PC-3 (cell line): Measurements from ENCODE around the gene SDK1. TPM values are rescaled to one million over a fixed set of nuclear protein-coding genes. Genes with fewer than 3 reads are reported as not detected.

Experiments used
- ATAC-seq: fragments of 200-7000 bp; cut with Tn5 transposase; 2 replicates; pipeline ENCODE4 v1.9.1; 2020; ENCODE audit warnings: mild to moderate bottlenecking, moderate library complexity
- BruUV-seq: library from RNA; stranded (reverse); fragments of 400-500 nt; replicated peaks from 2 replicates; lab custom pipeline; 2021; lab: Mats Ljungman, UMichigan
- CTCF ChIA-PET: fragments of 300-600 bp; sonication (Branson Sonifier 250); formaldehyde crosslinking; loops from one replicate; lab custom pipeline; 2022; ENCODE audit warnings: antibody characterized with exemption; lab: Charles Lee
- POLR2A ChIA-PET: fragments of 300-600 bp; sonication (Branson Sonifier 250); formaldehyde crosslinking; loops from one replicate; lab custom pipeline; 2022; ENCODE audit warnings: antibody characterized with exemption; ENCODE audit not compliant: unreplicated experiment; lab: Charles Lee
- DNase-seq: peaks from one replicate; pipeline ENCODE4 v3.0.0-alpha.2; 2015
- H2AFZ ChIP-seq: fragments of 300-600 bp; sonication (generic); 2 replicates; pipeline ENCODE4 v1.6.0; 2016; ENCODE audit warnings: antibody characterized with exemption, low read length
- H3F3A ChIP-seq: fragments of 300-600 bp; sonication (generic); one replicate; pipeline ENCODE4 v1.6.0; 2017; ENCODE audit warnings: antibody characterized with exemption, low read length, control low read depth, mild to moderate bottlenecking; ENCODE audit not compliant: unreplicated experiment
- H3K27ac ChIP-seq: fragments of 300-600 bp; sonication (generic); 2 replicates; pipeline ENCODE4 v1.5.1; 2016; ENCODE audit warnings: mild to moderate bottlenecking, low read length
- H3K27me3 ChIP-seq: fragments of 300-600 bp; sonication (generic); 2 replicates; pipeline ENCODE4 v1.6.1; 2016; ENCODE audit warnings: low read length, mixed read lengths
- H3K36me3 ChIP-seq: fragments of 300-600 bp; sonication (generic); 2 replicates; pipeline ENCODE4 v1.6.1; 2016; ENCODE audit warnings: low read depth, mixed run types, low read length, mixed read lengths
- H3K4me1 ChIP-seq: fragments of 300-600 bp; sonication (generic); 2 replicates; pipeline ENCODE4 v1.5.1; 2016; ENCODE audit warnings: low read length; ENCODE audit not compliant: insufficient read depth
- H3K4me2 ChIP-seq: fragments of 300-600 bp; sonication (generic); 2 replicates; pipeline ENCODE4 v1.6.0; 2016; ENCODE audit warnings: low read length
- H3K4me3 ChIP-seq: fragments of 300-600 bp; sonication (generic); 2 replicates; pipeline ENCODE4 v1.5.1; 2016; ENCODE audit warnings: mild to moderate bottlenecking, low read length, mixed read lengths
- H3K79me2 ChIP-seq: fragments of 300-600 bp; sonication (generic); 2 replicates; pipeline ENCODE4 v1.6.1; 2017; ENCODE audit warnings: low read length, mixed read lengths
- H3K9ac ChIP-seq: fragments of 300-600 bp; sonication (generic); 2 replicates; pipeline ENCODE4 v1.6.0; 2016; ENCODE audit warnings: mild to moderate bottlenecking, low read length
- H3K9me2 ChIP-seq: fragments of 300-600 bp; sonication (generic); replicated peaks from 2 replicates; pipeline ENCODE4 v1.6.1; 2016; ENCODE audit warnings: mixed run types, low read length, mixed read lengths
- H3K9me3 ChIP-seq: fragments of 300-600 bp; sonication (generic); 2 replicates; pipeline ENCODE4 v1.6.1; 2016; ENCODE audit warnings: low read length, mixed read lengths
- H4K20me1 ChIP-seq: fragments of 300-600 bp; sonication (generic); 2 replicates; pipeline ENCODE4 v1.6.1; 2016; ENCODE audit warnings: low read length, mixed read lengths
- EZH2 ChIP-seq: fragments of 300-600 bp; sonication (generic); IDR thresholded peaks from one replicate; pipeline ENCODE4 v1.6.1; 2017; ENCODE audit warnings: antibody characterized with exemption, mild to moderate bottlenecking, low read length; ENCODE audit not compliant: unreplicated experiment
- EZH2phosphoT487 ChIP-seq: fragments of 300-600 bp; sonication (generic); IDR thresholded peaks from 2 replicates; pipeline ENCODE4 v1.6.1; 2018; ENCODE audit warnings: mild to moderate bottlenecking, antibody characterized with exemption, low read length, borderline replicate concordance
- intact Hi-C: fragments of 100-400 bp; cut with micrococcal nuclease; formaldehyde crosslinking; loops from 2 replicates; pipeline ENCODE4 v1.9.0; 2023
- total RNA-seq: library from RNA; depleted of rRNA; stranded (reverse); fragments of >200 nt; gene quantifications from 2 replicates; pipeline ENCODE4 v1.2.3, GENCODE V29; 2014
- TF ChIP-seq, protein P1 (sequence below): fragments of 300-600 bp; sonication (generic); conservative IDR thresholded peaks from 2 replicates; pipeline ENCODE4 v1.5.1; 2017; ENCODE audit warnings: antibody characterized with exemption, low read depth, mild to moderate bottlenecking, low read length

The SDK1 gene
- total RNA-seq, 1 experiment from 2014 or later = 2.8 TPM

GRCh38 chr7:3923307-3923918 is 622.4 kb downstream of the SDK1 start:
- Histone ChIP-seq H3K9me3 (no peaks in the 10 kb centered on the region), H3K4me1 (peaks cover 13% of the 10 kb centered on the region), H3K9ac (no peak overlapping the region), H3K79me2 (no peaks in the 10 kb centered on the region), H3F3A (no peaks in the 10 kb centered on the region), H3K36me3 (no peaks in the 10 kb centered on the region), H3K4me3 (no peak overlapping the region), H3K9me2 (no peaks in the 10 kb centered on the region), H3K27ac (no peak overlapping the region), H4K20me1 (no peaks in the 10 kb centered on the region), H3K4me2 (no peak overlapping the region), H2AFZ (no peak overlapping the region), H3K27me3 (no peaks in the 10 kb centered on the region)
- ChIA-PET CTCF (interaction anchor here (0.7 kb wide), 1 partner anchor 443 kb away, joined by 5 read pairs; no protein-coding TSS in a partner anchor), POLR2A (no interaction called here)
- intact Hi-C loops = no loop called here
- DNase-seq (no peak), ATAC-seq (no peak)
- no TSS peak for BruUV-seq
- TF ChIP-seq, protein P1, sequence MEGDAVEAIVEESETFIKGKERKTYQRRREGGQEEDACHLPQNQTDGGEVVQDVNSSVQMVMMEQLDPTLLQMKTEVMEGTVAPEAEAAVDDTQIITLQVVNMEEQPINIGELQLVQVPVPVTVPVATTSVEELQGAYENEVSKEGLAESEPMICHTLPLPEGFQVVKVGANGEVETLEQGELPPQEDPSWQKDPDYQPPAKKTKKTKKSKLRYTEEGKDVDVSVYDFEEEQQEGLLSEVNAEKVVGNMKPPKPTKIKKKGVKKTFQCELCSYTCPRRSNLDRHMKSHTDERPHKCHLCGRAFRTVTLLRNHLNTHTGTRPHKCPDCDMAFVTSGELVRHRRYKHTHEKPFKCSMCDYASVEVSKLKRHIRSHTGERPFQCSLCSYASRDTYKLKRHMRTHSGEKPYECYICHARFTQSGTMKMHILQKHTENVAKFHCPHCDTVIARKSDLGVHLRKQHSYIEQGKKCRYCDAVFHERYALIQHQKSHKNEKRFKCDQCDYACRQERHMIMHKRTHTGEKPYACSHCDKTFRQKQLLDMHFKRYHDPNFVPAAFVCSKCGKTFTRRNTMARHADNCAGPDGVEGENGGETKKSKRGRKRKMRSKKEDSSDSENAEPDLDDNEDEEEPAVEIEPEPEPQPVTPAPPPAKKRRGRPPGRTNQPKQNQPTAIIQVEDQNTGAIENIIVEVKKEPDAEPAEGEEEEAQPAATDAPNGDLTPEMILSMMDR = no peak
- TF ChIP-seq EZH2 (no peak), EZH2phosphoT487 (no peak)

- Histone ChIP-seq H3F3A (no peaks in the 10 kb centered on the region), H3K4me2 (no peak overlapping the region), H3K9me2 (no peaks in the 10 kb centered on the region), H4K20me1 (no peaks in the 10 kb centered on the region), H3K9me3 (no peaks in the 10 kb centered on the region), H3K36me3 (no peaks in the 10 kb centered on the region), H3K9ac (no peak overlapping the region), H3K79me2 (no peaks in the 10 kb centered on the region), H3K4me1 (peaks cover 13% of the 10 kb centered on the region), H3K4me3 (no peak overlapping the region), H3K27me3 (no peaks in the 10 kb centered on the region), H3K27ac (no peak overlapping the region), H2AFZ (no peak overlapping the region)
- CTCF ChIA-PET = no interaction called here
- no peak for DNase-seq
- intact Hi-C loops = no loop called here
- no peak for ATAC-seq
- no TSS peak for BruUV-seq
- POLR2A ChIA-PET = no interaction called here
- TF ChIP-seq EZH2phosphoT487 (no peak), EZH2 (no peak)
- TF ChIP-seq, protein P1 = no peak
Observed at GRCh38 chr7:3924277-3924676, 623.2 kb downstream of the SDK1 start.

DNA sequence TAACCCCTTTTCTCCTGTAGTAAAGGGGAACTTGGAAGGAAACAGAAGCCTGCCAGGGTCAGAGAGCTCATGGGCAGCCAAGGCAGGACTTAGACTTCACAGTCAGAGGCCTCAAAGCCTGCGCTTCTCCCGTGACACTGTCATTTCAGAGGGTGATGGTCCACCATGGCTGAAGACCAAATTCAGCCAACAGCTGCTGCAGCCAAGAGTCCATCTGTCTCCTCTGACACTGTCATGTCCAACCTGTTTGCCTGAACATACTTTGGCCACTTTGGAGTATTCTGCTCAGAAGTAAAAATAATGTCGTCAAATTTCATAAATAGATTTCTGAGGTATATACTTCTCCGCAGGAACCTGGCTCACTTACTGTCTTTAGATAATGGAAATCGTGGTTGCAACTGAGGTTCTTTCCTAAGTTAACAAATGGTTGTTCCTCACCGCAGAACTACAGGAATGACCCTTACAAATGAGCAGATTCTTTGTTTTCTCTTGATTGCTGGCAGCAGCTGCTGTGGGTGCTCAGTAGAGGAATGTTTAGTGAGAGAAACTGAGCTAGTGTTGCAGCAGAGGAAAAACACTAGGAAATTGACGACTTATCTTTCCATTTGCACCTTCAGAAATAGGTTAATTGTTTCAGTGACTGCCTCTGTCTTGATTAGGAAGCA is 626.5 kb downstream of the SDK1 start:
- no peaks in the 10 kb centered on the region for H3K27me3 ChIP-seq
- H3K9me3 ChIP-seq = no peaks in the 10 kb centered on the region
- no peaks in the 10 kb centered on the region for H3K9me2 ChIP-seq
- peaks cover 5% of the 10 kb centered on the region; the same call in 1 of the 2 replicates for H3K4me1 ChIP-seq
- ChIA-PET CTCF (no interaction called here), POLR2A (no interaction called here)
- no peak overlapping the region for H2AFZ ChIP-seq
- no peak overlapping the region for H3K4me2 ChIP-seq
- H3K79me2 ChIP-seq = no peaks in the 10 kb centered on the region
- intact Hi-C loops = no loop called here
- H3K4me3 ChIP-seq = no peak overlapping the region
- BruUV-seq = no TSS peak
- H4K20me1 ChIP-seq = no peaks in the 10 kb centered on the region
- no peak for DNase-seq
- H3K9ac ChIP-seq = no peak overlapping the region
- TF ChIP-seq EZH2phosphoT487 = no peak
- TF ChIP-seq EZH2 = no peak
- TF ChIP-seq, protein P1 = no peak
- H3F3A ChIP-seq = no peaks in the 10 kb centered on the region
- H3K36me3 ChIP-seq = no peaks in the 10 kb centered on the region
- no peak for ATAC-seq
- no peak overlapping the region for H3K27ac ChIP-seq
